ENCODE results near the gene RRAGC. TPM values are rescaled to one million over a fixed set of nuclear protein-coding genes. Genes with fewer than 3 reads are reported as not detected.

Gene RRAGC
- total and polyA plus RNA-seq, 9 donors = 11.4 to 37.5 (median 24.2) TPM

- no peak for TF ChIP-seq POLR2A (IDR thresholded peaks at IDR 0.05)
- TF ChIP-seq EP300 (IDR thresholded peaks at IDR 0.05) = no peak
- TF ChIP-seq CTCF (IDR thresholded peaks at IDR 0.05) = no peak
- no peak overlapping the region for H3K27ac ChIP-seq
- H3K9me3 ChIP-seq = peaks cover 0 to 6% of the 10 kb centered on the region in 2 donors
- H3K27me3 ChIP-seq = no peaks in the 10 kb centered on the region
- no peaks in the 10 kb centered on the region for H3K4me1 ChIP-seq (ENCODE audit: insufficient read depth)
- intact Hi-C loops (cut with DNase I) = no loop called here
- DNase-seq = no peak
- H3K4me3 ChIP-seq = no peak overlapping the region
- WGBS, 3 donors = 48 to 57% (median 54%) methylated on average over 1 of the region's 1 CpG
- H3K36me3 ChIP-seq = no peaks in the 10 kb centered on the region
Observed at GRCh38 chr1:38791892-38792291, 67.7 kb downstream of the RRAGC start.

- H3K36me3 ChIP-seq = no peaks in the 10 kb centered on the region
- no peak overlapping the region for H3K27ac ChIP-seq
- H3K4me3 ChIP-seq = no peak overlapping the region
- no peak for DNase-seq
- TF ChIP-seq EP300 (IDR thresholded peaks at IDR 0.05) (no peak), POLR2A (IDR thresholded peaks at IDR 0.05) (no peak), CTCF (IDR thresholded peaks at IDR 0.05) (no peak)
- intact Hi-C loops (cut with DNase I) = no loop called here
- H3K4me1 ChIP-seq (ENCODE audit: insufficient read depth) = no peaks in the 10 kb centered on the region
- H3K9me3 ChIP-seq = peaks cover 0 to 6% of the 10 kb centered on the region in 2 donors
- H3K27me3 ChIP-seq = no peaks in the 10 kb centered on the region
Observed at GRCh38 chr1:38791164-38791515, 68.4 kb downstream of the RRAGC start.

- no peak for DNase-seq
- 84 to 90% (median 84%) methylated on average over 6 of the region's 6 CpGs for WGBS, 3 donors
- no peaks in the 10 kb centered on the region for H3K4me1 ChIP-seq (ENCODE audit: insufficient read depth)
- intact Hi-C loops (cut with DNase I) = no loop called here
- H3K9me3 ChIP-seq = peaks cover 0 to 6% of the 10 kb centered on the region in 2 donors
- H3K27me3 ChIP-seq = no peaks in the 10 kb centered on the region
- no peaks in the 10 kb centered on the region for H3K36me3 ChIP-seq
- TF ChIP-seq CTCF (IDR thresholded peaks at IDR 0.05) (no peak), EP300 (IDR thresholded peaks at IDR 0.05) (no peak), POLR2A (IDR thresholded peaks at IDR 0.05) (no peak)
- no peak overlapping the region for H3K27ac ChIP-seq
- H3K4me3 ChIP-seq = no peak overlapping the region
Observed at GRCh38 chr1:38790422-38791163, 69.0 kb downstream of the RRAGC start.

GRCh38 chr1:38789498-38790169 lies 69.9 kb downstream of the RRAGC start:
- DNase-seq = no peak
- Histone ChIP-seq H3K9me3 (peaks cover 0 to 6% of the 10 kb centered on the region in 2 donors), H3K4me1 (ENCODE audit: insufficient read depth) (no peaks in the 10 kb centered on the region), H3K27ac (no peak overlapping the region), H3K27me3 (no peaks in the 10 kb centered on the region), H3K36me3 (no peaks in the 10 kb centered on the region), H3K4me3 (no peak overlapping the region)
- WGBS, 3 donors = 33 to 35% (median 34%) methylated on average over 5 of the region's 5 CpGs
- intact Hi-C loops (cut with DNase I) = no loop called here
- no peak for TF ChIP-seq EP300 (IDR thresholded peaks at IDR 0.05)
- TF ChIP-seq CTCF (IDR thresholded peaks at IDR 0.05) = no peak
- no peak for TF ChIP-seq POLR2A (IDR thresholded peaks at IDR 0.05)
